ELF-1 (cell line): Measurements from ENCODE around the gene NKAP.
"Not testable (repeated sequence)": the region's sequence is repeated elsewhere in the genome, so short reads cannot be mapped to it uniquely, and the experiment has no call there.

Experiments used
- DNase-seq: peaks from one replicate; pipeline ENCODE4 v3.0.0-alpha.2; 2016; ENCODE audit warnings: low read depth, low spot score

NKAP gene

DNA sequence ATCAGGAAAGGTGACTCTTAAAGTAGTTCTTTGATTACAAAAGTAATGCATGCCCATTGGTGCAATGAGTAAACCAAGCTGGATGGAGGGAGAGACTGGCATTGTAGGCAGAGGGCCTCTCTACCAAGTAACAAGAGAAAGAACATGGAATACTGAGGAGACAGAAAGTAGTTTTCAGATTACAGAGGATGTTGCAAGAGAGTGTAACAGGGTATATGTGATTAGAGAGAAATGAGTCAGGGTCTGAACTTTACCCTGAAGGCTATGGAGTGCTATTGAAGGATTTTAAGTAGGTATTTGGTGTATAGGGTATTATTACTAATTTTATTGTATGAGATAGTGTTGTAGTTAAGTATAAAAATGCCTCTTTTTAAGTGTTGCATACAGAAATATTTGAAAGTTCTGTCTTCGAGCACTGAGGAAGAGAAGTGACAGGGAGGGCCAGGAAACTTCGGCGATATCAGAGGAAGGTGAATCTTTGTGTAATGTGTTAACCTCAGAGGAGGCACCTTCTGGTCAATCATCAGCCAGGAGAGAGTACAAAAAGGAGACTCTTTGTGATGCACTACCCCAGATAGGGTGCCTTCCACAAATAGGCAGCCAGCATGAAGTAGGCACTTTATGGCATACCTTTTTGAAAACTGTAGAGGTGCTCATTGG is 8.2 kb downstream of the NKAP start:
- no peak for DNase-seq

- not testable (repeated sequence) for DNase-seq
These were observed 21.2 kb downstream of the NKAP start for GRCh38 chrX:119922391-119922790.

DNA sequence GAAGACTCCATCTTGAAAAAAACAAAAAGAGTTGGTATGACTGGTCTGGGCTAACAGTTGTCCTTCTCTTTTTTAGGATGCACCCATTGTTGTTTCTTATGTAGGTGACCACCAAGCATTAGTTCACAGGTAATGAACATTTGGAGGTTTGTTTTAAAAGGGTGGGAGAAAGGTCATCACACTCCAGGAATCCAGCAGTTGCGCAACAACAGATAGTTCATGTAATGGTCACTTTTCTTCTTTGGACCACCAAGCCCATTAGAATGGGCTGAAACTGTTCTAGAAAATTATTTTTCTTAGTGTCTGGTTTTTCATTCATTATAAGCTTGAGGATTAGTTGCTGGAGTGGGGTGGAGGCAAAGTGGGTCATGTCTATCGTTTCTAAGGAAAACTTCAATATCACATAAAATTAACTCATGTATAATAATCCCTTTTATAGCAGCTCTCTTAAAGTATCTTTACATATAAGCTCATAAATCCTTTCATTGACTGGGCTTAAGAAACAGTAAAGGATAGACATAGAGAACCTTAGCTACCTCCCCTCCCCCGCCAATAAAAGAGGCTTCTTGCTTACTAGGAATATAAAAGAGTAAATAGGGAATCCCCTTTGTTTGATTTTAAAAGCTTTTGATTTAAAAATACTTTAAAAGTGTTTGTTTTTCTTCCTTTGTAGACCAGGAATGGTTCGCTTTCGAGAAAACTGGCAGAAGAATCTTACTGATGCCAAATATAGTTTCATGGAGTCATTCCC is 23.5 kb downstream of the NKAP start:
- no peak for DNase-seq

DNA sequence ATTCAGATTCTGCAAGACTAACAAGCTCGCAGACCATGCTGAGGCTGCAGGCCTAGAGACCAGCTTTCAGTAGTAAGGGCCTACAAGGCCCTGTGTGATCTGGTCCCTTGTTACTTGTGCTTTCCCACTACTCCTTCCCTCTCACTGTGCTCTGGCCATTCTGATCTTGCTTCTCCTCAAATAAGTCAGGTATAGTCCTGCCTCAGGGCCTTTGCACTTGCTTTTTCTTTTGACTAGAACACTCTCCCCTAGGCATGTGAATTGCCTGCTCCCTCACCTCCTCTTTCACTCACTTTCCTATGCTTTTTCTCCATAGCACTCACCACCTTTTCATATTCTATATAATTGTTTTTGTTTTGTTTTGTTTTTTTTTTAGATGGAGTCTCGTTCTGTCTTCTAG is 25.7 kb downstream of the NKAP start:
- no peak for DNase-seq

GRCh38 chrX:119916310-119916709 is 27.2 kb downstream of the NKAP start:
- no peak for DNase-seq

DNA sequence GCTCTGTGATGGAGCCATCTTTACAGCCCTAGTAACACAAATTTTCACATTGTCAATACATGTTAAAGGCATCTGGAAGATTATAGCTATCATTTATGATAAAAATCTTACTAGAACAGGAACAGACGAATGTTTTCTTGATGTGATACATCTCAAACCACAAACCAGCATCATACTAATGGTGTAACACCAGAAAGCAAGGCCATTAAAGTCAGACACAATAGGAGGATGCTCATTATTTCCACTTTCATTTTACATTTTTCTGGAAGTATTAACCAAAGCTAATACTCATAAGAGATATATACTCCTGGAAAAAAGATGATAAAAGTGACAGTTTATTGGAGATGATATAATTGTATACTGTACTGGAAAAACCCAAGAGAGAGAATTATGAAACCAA is 42.6 kb downstream of the NKAP start:
- no peak for DNase-seq

GRCh38 chrX:119899125-119899524 is 44.4 kb downstream of the NKAP start:
- no peak for DNase-seq

DNA sequence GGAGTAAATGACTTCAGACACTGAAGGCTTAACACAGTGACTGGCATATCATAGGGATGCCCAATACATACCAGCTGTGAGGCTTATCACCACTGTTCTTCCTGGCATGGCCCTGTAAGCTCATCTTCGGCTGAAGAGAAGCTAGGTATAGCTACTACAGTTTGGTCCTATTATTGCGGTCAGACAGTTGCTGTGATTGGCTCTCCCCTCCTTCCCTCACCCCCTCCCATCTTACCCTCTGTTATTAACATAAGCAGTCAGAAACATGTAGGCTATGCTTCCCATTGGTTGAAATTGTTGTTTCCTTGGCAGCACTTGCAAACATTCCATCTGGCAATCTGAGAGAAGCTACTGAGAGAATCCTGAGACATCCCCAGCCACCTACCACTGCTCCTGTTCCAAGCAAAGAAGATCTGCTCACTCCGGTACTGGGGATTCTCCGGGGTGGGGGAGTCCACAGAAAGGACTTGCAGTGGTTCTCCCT is 47.7 kb downstream of the NKAP start, which contains the start of gene AKAP14:
AKAP14 (plus strand) TSS at position 51 of the 484 bp plus-strand sequence. CDS start 7,331 bp downstream, outside the sequence.
- no peak for DNase-seq

- not testable (repeated sequence) for DNase-seq
These were observed 51.4 kb downstream of the NKAP start for GRCh38 chrX:119891961-119892692.

- not testable (repeated sequence) for DNase-seq
These were observed 52.9 kb downstream of the NKAP start for GRCh38 chrX:119890626-119891025.

- peak; percentile 96 for DNase-seq
These were observed 55.7 kb downstream of the NKAP start for GRCh38 chrX:119887721-119888425.

- DNase-seq = peak; percentile 16
These were observed 57.8 kb downstream of the NKAP start for GRCh38 chrX:119885554-119886428.

DNA sequence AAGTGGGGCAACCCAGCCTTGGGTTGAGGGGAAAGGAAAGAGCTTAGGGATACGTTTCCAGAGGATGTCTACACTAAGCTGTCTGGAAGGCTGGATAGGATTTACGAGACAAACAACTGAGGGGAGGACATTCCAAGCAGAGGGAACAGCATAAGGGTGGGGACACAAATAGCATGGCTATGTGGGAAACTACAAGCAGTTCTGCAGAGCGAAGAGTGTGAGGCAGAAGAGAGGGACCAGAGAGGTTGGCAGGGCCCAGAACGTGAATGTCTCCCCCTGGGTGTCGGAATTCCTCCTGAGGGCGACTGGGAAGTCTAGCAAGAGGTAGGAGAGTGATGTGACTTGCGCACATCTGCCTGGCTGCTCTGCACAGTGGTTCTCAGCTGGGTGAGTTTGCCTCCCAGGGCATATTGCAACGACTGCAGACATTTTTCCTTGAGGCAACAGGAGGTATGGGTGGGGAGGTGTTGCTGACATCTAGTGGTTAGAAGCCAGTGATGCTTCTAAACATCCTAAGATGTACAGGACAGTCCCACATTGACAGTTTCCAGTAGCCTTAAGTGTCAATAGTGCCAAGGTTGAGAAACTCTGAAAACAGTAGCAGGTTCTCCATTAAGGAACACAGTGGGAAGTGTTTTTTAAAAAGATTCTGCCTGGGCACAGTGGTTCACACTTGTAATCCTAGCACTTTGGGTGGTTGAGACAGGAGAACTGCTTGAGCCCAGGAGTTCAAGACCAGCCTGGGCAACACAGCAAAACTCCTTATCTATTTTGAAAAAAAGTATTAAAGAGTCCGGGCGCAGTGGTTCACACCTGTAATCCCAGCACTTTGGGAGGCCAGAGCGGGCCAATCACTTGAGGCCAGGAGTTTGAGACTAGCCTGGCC is 62.8 kb downstream of the NKAP start:
- peak; percentile 83 for DNase-seq

GRCh38 chrX:119880076-119880475 is 63.5 kb downstream of the NKAP start:
- DNase-seq = no peak

GRCh38 chrX:119878740-119879139 is 64.8 kb downstream of the NKAP start:
- no peak for DNase-seq

GRCh38 chrX:119871599-119872395 is 71.8 kb downstream of the NKAP start, which contains the start of the genes NDUFA1 and RNF113A:
Gene NDUFA1 (plus strand): TSS chrX:119871832. CDS start chrX:119871912, 80 bp downstream.
Gene RNF113A (minus strand): TSS chrX:119871733. CDS start chrX:119871613, 120 bp downstream.
- DNase-seq = peak; percentile 96

DNA sequence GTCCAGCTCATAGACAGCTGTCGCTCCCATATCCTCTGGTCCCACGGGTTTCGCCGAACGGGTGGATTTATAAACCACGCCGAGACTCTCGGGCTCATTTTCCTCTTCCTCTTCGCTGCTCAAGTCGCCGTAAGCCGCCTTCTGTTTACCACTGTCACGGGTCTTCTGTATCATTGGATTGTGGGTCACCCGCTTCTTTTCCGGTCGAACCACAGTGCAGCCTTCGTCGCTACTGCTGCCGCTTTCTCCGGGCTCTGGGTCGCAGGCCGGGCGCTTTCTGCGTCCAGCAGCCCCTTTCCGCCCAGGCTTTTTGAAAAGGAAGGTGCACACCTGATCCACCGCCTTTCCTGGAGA is 72.3 kb downstream of the NKAP start:
- no peak for DNase-seq
